ENCODE results near the gene LRRC18.

- TF ChIP-seq CTCF (IDR thresholded peaks at IDR 0.05; ENCODE audit: low read depth, low read length), result no peak
- no peak for TF ChIP-seq POLR2A (IDR thresholded peaks at IDR 0.05; ENCODE audit: extremely low read depth, insufficient read length)
- peak; percentile 70 for TF ChIP-seq MYC (IDR thresholded peaks at IDR 0.05; ENCODE audit: low read depth, low read length)
Observed at GRCh38 chr10:48931188-48931587, 8.5 kb downstream of the LRRC18 start.

Data from NB4 (cell line).